ENCODE results near the gene HK1.

HK1 gene

GRCh38 chr10:69407621-69408301 is 129.5 kb downstream of the HK1 start:
- DNase-seq (ENCODE audit: low read depth): no peak
- TF ChIP-seq, protein P1, sequence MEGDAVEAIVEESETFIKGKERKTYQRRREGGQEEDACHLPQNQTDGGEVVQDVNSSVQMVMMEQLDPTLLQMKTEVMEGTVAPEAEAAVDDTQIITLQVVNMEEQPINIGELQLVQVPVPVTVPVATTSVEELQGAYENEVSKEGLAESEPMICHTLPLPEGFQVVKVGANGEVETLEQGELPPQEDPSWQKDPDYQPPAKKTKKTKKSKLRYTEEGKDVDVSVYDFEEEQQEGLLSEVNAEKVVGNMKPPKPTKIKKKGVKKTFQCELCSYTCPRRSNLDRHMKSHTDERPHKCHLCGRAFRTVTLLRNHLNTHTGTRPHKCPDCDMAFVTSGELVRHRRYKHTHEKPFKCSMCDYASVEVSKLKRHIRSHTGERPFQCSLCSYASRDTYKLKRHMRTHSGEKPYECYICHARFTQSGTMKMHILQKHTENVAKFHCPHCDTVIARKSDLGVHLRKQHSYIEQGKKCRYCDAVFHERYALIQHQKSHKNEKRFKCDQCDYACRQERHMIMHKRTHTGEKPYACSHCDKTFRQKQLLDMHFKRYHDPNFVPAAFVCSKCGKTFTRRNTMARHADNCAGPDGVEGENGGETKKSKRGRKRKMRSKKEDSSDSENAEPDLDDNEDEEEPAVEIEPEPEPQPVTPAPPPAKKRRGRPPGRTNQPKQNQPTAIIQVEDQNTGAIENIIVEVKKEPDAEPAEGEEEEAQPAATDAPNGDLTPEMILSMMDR (conservative IDR thresholded peaks at IDR 0.05; ENCODE audit: low read depth, low read length): peak; percentile 34
- no peak overlapping the region for H3K4me3 ChIP-seq (ENCODE audit: low read length)

- peak overlapping the region; percentile 32 for H3K4me3 ChIP-seq (ENCODE audit: low read length)
- peak; percentile 76 for DNase-seq (ENCODE audit: low read depth)
- TF ChIP-seq, protein P1 (conservative IDR thresholded peaks at IDR 0.05; ENCODE audit: low read depth, low read length): peak; percentile 55
Measured at GRCh38 chr10:69408318-69409175, 130.3 kb downstream of the HK1 start.

DNA sequence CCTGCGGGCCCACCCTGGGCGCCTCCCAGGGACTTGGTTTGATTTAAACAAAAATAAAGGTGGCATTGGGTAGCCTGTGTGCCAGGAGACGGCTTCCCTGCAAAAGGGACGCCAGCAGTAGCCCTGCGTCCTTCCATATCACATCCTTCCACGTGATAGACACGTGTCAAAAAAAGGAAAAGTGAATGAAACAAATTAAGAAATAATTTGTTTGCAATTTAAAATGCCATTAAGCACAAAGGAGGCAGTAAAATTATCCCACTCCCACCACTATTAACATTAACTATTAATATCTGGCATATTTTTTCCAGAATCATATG is 130.8 kb downstream of the HK1 start:
- H3K4me3 ChIP-seq (ENCODE audit: low read length): peak overlapping the region; percentile 32
- DNase-seq (ENCODE audit: low read depth): no peak
- TF ChIP-seq, protein P1 (conservative IDR thresholded peaks at IDR 0.05; ENCODE audit: low read depth, low read length): no peak

GRCh38 chr10:69409968-69410367 is 131.7 kb downstream of the HK1 start:
- DNase-seq (ENCODE audit: low read depth): no peak
- TF ChIP-seq, protein P1 (conservative IDR thresholded peaks at IDR 0.05; ENCODE audit: low read depth, low read length): no peak

DNA sequence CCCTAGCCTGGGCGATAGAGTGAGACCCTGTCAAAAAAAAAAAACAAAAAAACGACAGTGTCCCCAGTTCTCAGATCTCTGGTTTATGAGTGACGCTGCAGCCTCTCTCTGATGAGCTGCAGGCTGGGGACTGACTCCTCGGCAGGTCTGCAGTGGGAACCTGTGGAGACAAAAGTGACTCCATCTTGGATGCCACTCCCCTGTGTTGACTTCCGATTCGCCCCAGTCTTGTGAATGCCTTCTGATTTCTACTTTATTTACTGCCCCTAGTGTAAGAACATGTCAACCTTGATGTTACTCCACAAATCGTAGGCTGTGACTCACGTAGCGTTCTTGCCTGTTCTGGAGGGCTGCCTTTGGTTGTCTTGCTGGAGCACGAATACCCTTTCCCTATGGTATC is 132.2 kb downstream of the HK1 start:
- H3K4me3 ChIP-seq (ENCODE audit: low read length): no peak overlapping the region
- no peak for DNase-seq (ENCODE audit: low read depth)
- TF ChIP-seq, protein P1 (conservative IDR thresholded peaks at IDR 0.05; ENCODE audit: low read depth, low read length): no peak

More at GRCh38 chr10:69409968-69410367, 131.7 kb downstream of the HK1 start:
- no peak overlapping the region for H3K4me3 ChIP-seq (ENCODE audit: low read length)

GRCh38 chr10:69411476-69411875 is 133.2 kb downstream of the HK1 start:
- TF ChIP-seq, protein P1 (conservative IDR thresholded peaks at IDR 0.05; ENCODE audit: low read depth, low read length): no peak
- H3K4me3 ChIP-seq (ENCODE audit: low read length): no peak overlapping the region
- no peak for DNase-seq (ENCODE audit: low read depth)
